Prostate gland (tissue), 2 donors: ENCODE results near the gene SLC17A6. TPM values are rescaled to one million over a fixed set of nuclear protein-coding genes. Genes with fewer than 3 reads are reported as not detected.

Experiments used
- DNase-seq: peaks from one replicate; pipeline ENCODE4 v3.0.0-alpha.2; 2019; ENCODE audit warnings: low spot score
- H3K27ac ChIP-seq, 2 donors: fragments of 200-600 bp; sonication (generic); 2 replicates each; pipeline ENCODE4 v1.5.1; 2017 to 2019
- H3K27me3 ChIP-seq: fragments of 200-600 bp; sonication (generic); replicated peaks from 2 replicates; pipeline ENCODE4 v1.5.1; 2019; ENCODE audit not compliant: insufficient read depth
- H3K36me3 ChIP-seq, 2 donors: fragments of 200-600 bp; sonication (generic); 1 replicate in 1 of 2; 2 replicates in 1 of 2; pipeline versions ENCODE4 v1.5.1 to v1.8.1; 2017 to 2019
- H3K4me1 ChIP-seq: fragments of 200-600 bp; sonication (generic); replicated peaks from 2 replicates; pipeline ENCODE4 v1.5.1; 2019
- H3K4me3 ChIP-seq, 2 donors: fragments of 200-600 bp; sonication (generic); 2 replicates each; pipeline ENCODE4 v1.5.1; 2017 to 2019
- H3K9me3 ChIP-seq: fragments of 200-600 bp; sonication (generic); 2 replicates; pipeline ENCODE4 v1.5.1; 2017
- CTCF ChIP-seq, 4 experiments: fragments of 200-600 bp in 2 of 4; fragments of 450-650 bp in 2 of 4; sonication (generic) in 2 of 4; IDR thresholded peaks; 1 replicate in 3 of 4; 2 replicates in 1 of 4; pipeline ENCODE4 v1.5.1; 2016 to 2019; ENCODE audit warnings: antibody characterized with exemption in 4 of 4, mild to moderate bottlenecking in 2 of 4, moderate library complexity in 2 of 4
- POLR2A ChIP-seq: fragments of 450-650 bp; IDR thresholded peaks from one replicate; pipeline ENCODE4 v1.6.1; 2016; ENCODE audit warnings: antibody characterized with exemption, mild to moderate bottlenecking
- POLR2AphosphoS5 ChIP-seq: sonication (generic); formaldehyde crosslinking; IDR thresholded peaks from one replicate; pipeline ENCODE4 v1.6.1; 2017; ENCODE audit warnings: antibody characterized with exemption
- WGBS: methylation state at CpG from one replicate; pipeline ENCODE4 v1.1.5; 2018; 5-methylcytosine and 5-hydroxymethylcytosine counted together
- intact Hi-C: fragments of 100-400 bp; cut with DNase I; formaldehyde crosslinking; loops from one replicate; pipeline ENCODE4 v1.14.2; 2022
- total RNA-seq, 2 donors: library from RNA; depleted of rRNA; stranded (reverse); fragments of >200 nt; gene quantifications; one replicate each; pipeline ENCODE4 v1.1.0, GENCODE V29; 2016

SLC17A6 gene
- total RNA-seq, 2 donors from 2014 or later: not detected

GRCh38 chr11:22346282-22346681 lies 8.1 kb downstream of the SLC17A6 start:
- no peak for DNase-seq
- H3K27ac ChIP-seq: no peak overlapping the region
- H3K36me3 ChIP-seq: no peaks in the 10 kb centered on the region
- no peak overlapping the region for H3K4me3 ChIP-seq
- no peaks in the 10 kb centered on the region for H3K4me1 ChIP-seq
- H3K27me3 ChIP-seq: peaks cover 12% of the 10 kb centered on the region
- no peaks in the 10 kb centered on the region for H3K9me3 ChIP-seq
- intact Hi-C loops: no loop called here
- TF ChIP-seq POLR2AphosphoS5: no peak

DNA sequence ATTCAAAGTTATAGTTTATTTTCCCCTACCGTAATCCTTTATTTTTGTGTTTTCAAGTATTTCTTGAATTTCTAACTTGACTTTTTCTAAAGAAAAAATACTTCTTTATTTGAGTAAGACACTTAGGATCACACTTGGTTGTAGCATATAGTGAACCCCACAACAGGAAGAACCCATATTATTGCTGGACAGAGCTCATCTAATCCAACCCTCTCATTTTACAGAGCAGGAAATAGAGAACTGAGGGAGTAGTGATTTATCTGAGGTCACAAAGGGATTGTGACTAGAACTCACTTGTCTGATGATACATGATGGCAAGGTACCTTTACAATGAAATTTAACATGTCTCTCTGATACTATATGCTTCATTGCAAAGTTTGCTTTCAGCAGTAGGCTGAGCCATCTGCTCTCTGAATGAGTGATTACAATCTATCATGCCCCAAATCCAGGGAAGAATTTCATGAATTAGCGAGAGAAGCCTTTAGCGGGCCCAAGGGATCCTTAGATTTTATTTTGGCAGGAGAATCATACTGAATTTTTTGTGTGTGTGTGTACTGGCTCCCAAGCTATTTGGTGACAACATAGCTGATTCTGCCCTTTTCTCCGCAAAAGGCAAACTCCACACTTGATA lies 9.8 kb downstream of the SLC17A6 start:
- no peaks in the 10 kb centered on the region for H3K36me3 ChIP-seq

GRCh38 chr11:22349491-22349890 lies 11.3 kb downstream of the SLC17A6 start:
- WGBS: 61% methylated on average over 2 of the region's 2 CpGs
- Histone ChIP-seq H3K27me3 (no peaks in the 10 kb centered on the region), H3K4me3 (no peak overlapping the region), H3K36me3 (no peaks in the 10 kb centered on the region), H3K9me3 (no peaks in the 10 kb centered on the region), H3K27ac (no peak overlapping the region), H3K4me1 (no peaks in the 10 kb centered on the region)
- no peak for TF ChIP-seq CTCF (IDR thresholded peaks at IDR 0.05)
- no peak for TF ChIP-seq POLR2AphosphoS5
- TF ChIP-seq POLR2A: no peak
- intact Hi-C loops: no loop called here
- no peak for DNase-seq

More for the DNA sequence above, 9.8 kb downstream of the SLC17A6 start:
- Histone ChIP-seq H3K9me3 (no peaks in the 10 kb centered on the region), H3K27me3 (peaks cover 3% of the 10 kb centered on the region), H3K27ac (no peak overlapping the region), H3K4me1 (no peaks in the 10 kb centered on the region), H3K4me3 (no peak overlapping the region)
- DNase-seq: no peak
- intact Hi-C loops: no loop called here
- WGBS: 87% methylated on average over 4 of the region's 4 CpGs
- TF ChIP-seq POLR2AphosphoS5 (no peak), POLR2A (no peak), CTCF (IDR thresholded peaks at IDR 0.05) (no peak)

DNA sequence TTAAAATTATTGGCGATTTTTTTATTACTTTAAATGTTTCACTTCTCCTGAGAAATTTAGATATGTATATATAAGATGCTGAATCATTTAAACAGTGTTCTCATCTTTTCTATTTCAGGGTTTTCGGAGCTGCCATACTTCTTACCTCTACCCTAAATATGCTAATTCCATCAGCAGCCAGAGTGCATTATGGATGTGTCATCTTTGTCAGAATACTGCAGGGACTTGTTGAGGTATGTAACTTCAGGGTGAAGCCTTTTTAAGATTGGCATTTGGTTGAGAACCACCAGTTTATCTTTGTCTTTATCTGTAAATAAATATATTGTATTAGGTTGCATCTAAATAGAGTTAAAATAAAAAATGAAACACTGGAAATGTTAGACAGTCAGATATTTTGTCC lies 21.1 kb downstream of the SLC17A6 start:
- TF ChIP-seq POLR2A (no peak), CTCF (IDR thresholded peaks at IDR 0.05) (no peak), POLR2AphosphoS5 (no peak)
- Histone ChIP-seq H3K9me3 (no peaks in the 10 kb centered on the region), H3K27me3 (no peaks in the 10 kb centered on the region), H3K4me3 (no peak overlapping the region), H3K36me3 (no peaks in the 10 kb centered on the region), H3K27ac (no peak overlapping the region), H3K4me1 (no peaks in the 10 kb centered on the region)
- no peak for DNase-seq
- intact Hi-C loops: no loop called here
- WGBS: 88% methylated on average over 2 of the region's 2 CpGs

- Histone ChIP-seq H3K4me3 (no peak overlapping the region), H3K27me3 (no peaks in the 10 kb centered on the region), H3K9me3 (no peaks in the 10 kb centered on the region), H3K36me3 (no peaks in the 10 kb centered on the region), H3K4me1 (no peaks in the 10 kb centered on the region), H3K27ac (no peak overlapping the region)
- no peak for DNase-seq
- WGBS: 45% methylated on average over 3 of the region's 3 CpGs
- intact Hi-C loops: no loop called here
- TF ChIP-seq CTCF (IDR thresholded peaks at IDR 0.05) (no peak), POLR2AphosphoS5 (no peak), POLR2A (no peak)
Observed at GRCh38 chr11:22371160-22371559, 33.0 kb downstream of the SLC17A6 start.
